H9 (cell line): Measurements from ENCODE around the gene SIGMAR1. TPM values are rescaled to one million over a fixed set of nuclear protein-coding genes. Genes with fewer than 3 reads are reported as not detected.
A peak's percentile ranks its signal among the peaks of the same experiment; 100 is the strongest.

Experiments
- DNase-seq: peaks from one replicate; pipeline ENCODE4 v3.0.0-alpha.2; 2017
- H2AFZ ChIP-seq: one replicate; pipeline ENCODE4 v1.6.1; 2013; ENCODE audit warnings: mild to moderate bottlenecking, low read length, control low read depth, moderate library complexity
- H2AK5ac ChIP-seq: 2 replicates; pipeline ENCODE4 v1.6.1; 2013; ENCODE audit warnings: low read length, control low read depth, mixed read lengths; ENCODE audit not compliant: insufficient read length
- H2BK120ac ChIP-seq: one replicate; pipeline ENCODE4 v1.6.1; 2013; ENCODE audit warnings: low read depth, mild to moderate bottlenecking, low read length, control low read depth, inconsistent platforms; ENCODE audit not compliant: poor library complexity, severe bottlenecking
- H2BK12ac ChIP-seq: 2 replicates; pipeline ENCODE4 v1.6.1; 2013; ENCODE audit warnings: low read length, control low read depth, mixed read lengths, low read depth; ENCODE audit not compliant: insufficient read length
- H2BK15ac ChIP-seq: 2 replicates; pipeline ENCODE4 v1.6.1; 2013; ENCODE audit warnings: low read depth, low read length, control low read depth
- H2BK20ac ChIP-seq: one replicate; pipeline ENCODE4 v1.6.1; 2013; ENCODE audit warnings: low read depth, mild to moderate bottlenecking, low read length, control low read depth, inconsistent platforms; ENCODE audit not compliant: poor library complexity, severe bottlenecking
- H2BK5ac ChIP-seq: 2 replicates; pipeline ENCODE4 v1.6.1; 2013; ENCODE audit warnings: low read length, control low read depth, mixed read lengths; ENCODE audit not compliant: insufficient read length
- H3K14ac ChIP-seq: 2 replicates; pipeline ENCODE4 v1.6.1; 2013; ENCODE audit warnings: low read length, control low read depth; ENCODE audit not compliant: insufficient read depth
- H3K18ac ChIP-seq: 2 replicates; pipeline ENCODE4 v1.6.1; 2013; ENCODE audit warnings: low read depth, mild to moderate bottlenecking, mixed read lengths, low read length, control low read depth; ENCODE audit not compliant: insufficient read length
- H3K23ac ChIP-seq: 2 replicates; pipeline ENCODE4 v1.6.1; 2013; ENCODE audit warnings: low read length, control low read depth, mixed read lengths, low read depth; ENCODE audit not compliant: insufficient read length
- H3K23me2 ChIP-seq: 2 replicates; pipeline ENCODE4 v1.6.1; 2013; ENCODE audit warnings: low read depth, mild to moderate bottlenecking, mixed read lengths, low read length, control low read depth; ENCODE audit not compliant: insufficient read length, poor library complexity, severe bottlenecking
- H3K27ac ChIP-seq: 2 replicates; pipeline ENCODE4 v1.5.1; 2013; ENCODE audit warnings: low read length, control low read depth, mixed read lengths, low read depth; ENCODE audit not compliant: insufficient read length
- H3K27me3 ChIP-seq: 2 replicates; pipeline ENCODE4 v1.6.1; 2013; ENCODE audit warnings: low read length, control low read depth, inconsistent platforms; ENCODE audit not compliant: insufficient read depth
- H3K4ac ChIP-seq: 2 replicates; pipeline ENCODE4 v1.6.1; 2013; ENCODE audit warnings: low read depth, mild to moderate bottlenecking, control low read depth, inconsistent platforms, low read length, moderate library complexity
- H3K4me1 ChIP-seq: 2 replicates; pipeline ENCODE4 v1.6.1; 2013; ENCODE audit warnings: low read length, control low read depth, inconsistent platforms; ENCODE audit not compliant: insufficient read depth
- H3K4me2 ChIP-seq: 2 replicates; pipeline ENCODE4 v1.6.1; 2013; ENCODE audit warnings: low read length, control low read depth, mixed read lengths; ENCODE audit not compliant: insufficient read length, insufficient read depth
- H3K56ac ChIP-seq: 2 replicates; pipeline ENCODE4 v1.6.1; 2013; ENCODE audit warnings: low read depth, mild to moderate bottlenecking, mixed read lengths, low read length, control low read depth; ENCODE audit not compliant: insufficient read length
- H3K79me1 ChIP-seq: 2 replicates; pipeline ENCODE4 v1.6.1; 2013; ENCODE audit warnings: low read depth, mild to moderate bottlenecking, moderate library complexity, low read length, control low read depth, inconsistent platforms; ENCODE audit not compliant: insufficient read depth, poor library complexity, severe bottlenecking
- H3K79me2 ChIP-seq: 2 replicates; pipeline ENCODE4 v1.6.1; 2013; ENCODE audit warnings: low read length, control low read depth, inconsistent platforms; ENCODE audit not compliant: insufficient read depth
- H3K9ac ChIP-seq: 2 replicates; pipeline ENCODE4 v1.6.1; 2013; ENCODE audit warnings: low read length, control low read depth, mixed read lengths; ENCODE audit not compliant: insufficient read length; ENCODE audit errors: extremely low read depth
- H3K9me3 ChIP-seq: one replicate; pipeline ENCODE4 v1.6.1; 2013; ENCODE audit warnings: low read depth, low read length, inconsistent platforms; ENCODE audit not compliant: control insufficient read depth
- H3T11ph ChIP-seq: one replicate; pipeline ENCODE4 v1.6.1; 2013; ENCODE audit warnings: mild to moderate bottlenecking, low read length, control low read depth, inconsistent platforms
- H4K20me1 ChIP-seq: one replicate; pipeline ENCODE4 v1.6.1; 2013; ENCODE audit not compliant: control insufficient read depth, insufficient read length, insufficient read depth
- H4K5ac ChIP-seq: 2 replicates; pipeline ENCODE4 v1.6.1; 2013; ENCODE audit warnings: low read depth, mild to moderate bottlenecking, mixed read lengths, low read length, control low read depth; ENCODE audit not compliant: insufficient read length
- H4K8ac ChIP-seq: replicated peaks from 2 replicates; pipeline ENCODE4 v1.6.1; 2013; ENCODE audit warnings: low read length, control low read depth, mixed read lengths, low read depth; ENCODE audit not compliant: insufficient read length
- H4K91ac ChIP-seq: 2 replicates; pipeline ENCODE4 v1.6.1; 2013; ENCODE audit warnings: low read depth, mild to moderate bottlenecking, moderate library complexity, mixed read lengths, low read length, control low read depth; ENCODE audit not compliant: insufficient read length
- H3K27ac Mint-ChIP-seq, 3 experiments: 2 replicates in 2 of 3; 3 replicates in 1 of 3; pipeline ENCODE4 v1.8.0; 2020 to 2021; ENCODE audit warnings: mixed read lengths in 3 of 3, mild to moderate bottlenecking in 1 of 3, moderate library complexity in 1 of 3
- H3K27me3 Mint-ChIP-seq: 2 replicates; pipeline ENCODE4 v1.8.0; 2021; ENCODE audit warnings: low read depth, mild to moderate bottlenecking, moderate library complexity, mixed read lengths
- H3K36me3 Mint-ChIP-seq, 3 experiments: 2 replicates in 2 of 3; 3 replicates in 1 of 3; pipeline ENCODE4 v1.8.0; 2020 to 2021; ENCODE audit warnings: low read depth in 3 of 3, mixed read lengths in 3 of 3; ENCODE audit not compliant: insufficient read depth in 1 of 3
- H3K4me1 Mint-ChIP-seq, 2 experiments: 2 replicates each; pipeline ENCODE4 v1.8.0; 2020; ENCODE audit warnings: mixed read lengths in 2 of 2
- H3K4me3 Mint-ChIP-seq, 2 experiments: 2 replicates in 1 of 2; 3 replicates in 1 of 2; pipeline ENCODE4 v1.8.0; 2020 to 2021; ENCODE audit warnings: mild to moderate bottlenecking in 2 of 2, mixed read lengths in 2 of 2, moderate library complexity in 1 of 2
- H3K9me3 Mint-ChIP-seq, 2 experiments: 2 replicates in 1 of 2; 3 replicates in 1 of 2; pipeline ENCODE4 v1.8.0; 2020; ENCODE audit warnings: mild to moderate bottlenecking in 2 of 2, mixed read lengths in 2 of 2, moderate library complexity in 1 of 2
- WGBS: extraction: QIAGEN DNeasy Blood & Tissue Kit; methylation state at CpG from one replicate; pipeline ENCODE4 v1.1.7; 2013; ENCODE audit warnings: missing lambda C conversion rate, low lambda C conversion rate, mixed read lengths; ENCODE audit not compliant: insufficient read length; ENCODE audit errors: extremely low coverage; 5-methylcytosine and 5-hydroxymethylcytosine counted together
- total RNA-seq: library from RNA; stranded (reverse); gene quantifications from 2 replicates; pipeline ENCODE4 v1.2.1, GENCODE V29; 2021
- TF ChIP-seq, protein P1 (sequence below): fragments of 200-600 bp; sonication (generic); conservative IDR thresholded peaks from 3 replicates; pipeline ENCODE4 v1.8.0; 2021; ENCODE audit warnings: antibody characterized with exemption, mild to moderate bottlenecking

Gene SIGMAR1
- total RNA-seq, 1 experiment from 2014 or later = 68.3 TPM

DNA sequence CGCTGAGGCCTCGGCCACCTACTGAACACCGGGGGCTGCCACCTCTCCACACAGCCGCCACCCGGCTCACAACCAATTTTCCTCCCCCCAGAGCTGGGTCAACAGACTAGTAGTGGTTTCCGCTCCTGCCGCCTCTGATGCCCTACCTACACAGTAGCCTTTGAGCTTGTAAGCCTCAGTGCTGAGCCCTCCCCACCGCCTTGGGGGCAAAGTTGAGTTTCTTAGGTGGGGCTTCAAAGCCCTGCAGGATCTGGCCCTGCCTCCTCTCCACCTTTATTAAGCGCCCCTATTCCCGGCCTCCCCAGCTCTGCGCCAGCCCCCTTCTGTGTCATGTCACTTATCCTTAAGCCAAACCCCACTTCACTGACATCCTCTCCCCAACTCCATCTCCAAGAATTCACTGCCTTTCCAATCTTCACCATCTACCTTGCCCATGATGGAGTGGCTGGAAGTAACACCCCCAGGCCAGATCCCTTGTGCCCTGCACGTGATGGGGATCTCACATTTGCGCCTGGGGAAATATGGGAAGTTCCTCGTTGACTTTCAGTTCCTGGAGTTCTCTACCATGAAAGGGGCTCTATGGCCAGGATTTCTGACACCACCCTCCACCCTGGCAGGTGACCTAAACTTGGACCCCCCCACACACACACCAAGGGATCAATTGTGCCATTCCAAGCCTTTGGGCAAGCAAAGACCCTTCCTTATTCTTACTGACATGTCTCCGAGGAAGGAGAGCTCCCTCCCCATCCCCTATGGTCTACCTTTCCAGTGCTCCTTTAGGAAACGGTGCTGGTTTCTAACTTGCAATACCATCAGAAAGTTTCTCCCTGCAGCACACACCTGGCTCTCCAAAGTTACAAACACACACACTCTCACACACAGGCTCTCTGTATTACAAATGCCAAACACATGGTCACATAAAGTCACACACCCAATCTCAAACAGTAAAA is 45.4 kb downstream of the SIGMAR1 start:
- H3K4me1 ChIP-seq = peaks cover 5% of the 10 kb centered on the region; the same call in 1 of the 2 replicates
- H2BK5ac ChIP-seq = no peak overlapping the region
- H2BK15ac ChIP-seq = no peak overlapping the region
- H2BK120ac ChIP-seq = no peak overlapping the region
- WGBS = no CpG with 5 or more reads among the region's 16 CpGs
- no peak overlapping the region for H3K18ac ChIP-seq
- no peak overlapping the region for H3K14ac ChIP-seq
- H2BK20ac ChIP-seq = no peak overlapping the region
- H4K91ac ChIP-seq = no peak overlapping the region
- H3K9ac ChIP-seq = no peak overlapping the region
- no peak overlapping the region for H4K8ac ChIP-seq
- TF ChIP-seq, protein P1, sequence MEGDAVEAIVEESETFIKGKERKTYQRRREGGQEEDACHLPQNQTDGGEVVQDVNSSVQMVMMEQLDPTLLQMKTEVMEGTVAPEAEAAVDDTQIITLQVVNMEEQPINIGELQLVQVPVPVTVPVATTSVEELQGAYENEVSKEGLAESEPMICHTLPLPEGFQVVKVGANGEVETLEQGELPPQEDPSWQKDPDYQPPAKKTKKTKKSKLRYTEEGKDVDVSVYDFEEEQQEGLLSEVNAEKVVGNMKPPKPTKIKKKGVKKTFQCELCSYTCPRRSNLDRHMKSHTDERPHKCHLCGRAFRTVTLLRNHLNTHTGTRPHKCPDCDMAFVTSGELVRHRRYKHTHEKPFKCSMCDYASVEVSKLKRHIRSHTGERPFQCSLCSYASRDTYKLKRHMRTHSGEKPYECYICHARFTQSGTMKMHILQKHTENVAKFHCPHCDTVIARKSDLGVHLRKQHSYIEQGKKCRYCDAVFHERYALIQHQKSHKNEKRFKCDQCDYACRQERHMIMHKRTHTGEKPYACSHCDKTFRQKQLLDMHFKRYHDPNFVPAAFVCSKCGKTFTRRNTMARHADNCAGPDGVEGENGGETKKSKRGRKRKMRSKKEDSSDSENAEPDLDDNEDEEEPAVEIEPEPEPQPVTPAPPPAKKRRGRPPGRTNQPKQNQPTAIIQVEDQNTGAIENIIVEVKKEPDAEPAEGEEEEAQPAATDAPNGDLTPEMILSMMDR = no peak
- Mint-ChIP-seq H3K27ac (no peak overlapping the region), H3K27me3 (peaks cover 91% of the 10 kb centered on the region), H3K4me3 (peak overlapping the region in 1 of 2 experiments; percentile 9; a peak in 1 of 5 replicates), H3K9me3 (no peaks in the 10 kb centered on the region; a peak in 2 of 5 replicates), H3K36me3 (peaks cover 0 to 2% (median 0%) of the 10 kb centered on the region in 3 experiments; a peak in 1 of 7 replicates), H3K4me1 (peaks cover 23 to 36% of the 10 kb centered on the region in 2 experiments)
- no peak for DNase-seq
- H3K79me2 ChIP-seq = no peaks in the 10 kb centered on the region
- H3K23ac ChIP-seq = no peak overlapping the region
- H3K4me2 ChIP-seq = peak overlapping the region; percentile 47
- H2BK12ac ChIP-seq = no peak overlapping the region
- no peak overlapping the region for H4K5ac ChIP-seq
- H3K79me1 ChIP-seq = no peaks in the 10 kb centered on the region
- H2AFZ ChIP-seq = no peak overlapping the region
- peaks cover 58% of the 10 kb centered on the region for H3K27me3 ChIP-seq
- no peaks in the 10 kb centered on the region for H3K9me3 ChIP-seq
- H3K27ac ChIP-seq = no peak overlapping the region
- no peak overlapping the region for H2AK5ac ChIP-seq
- no peak overlapping the region for H3K4ac ChIP-seq
- H4K20me1 ChIP-seq = peaks cover 4% of the 10 kb centered on the region
- no peak overlapping the region for H3K56ac ChIP-seq
- no peak overlapping the region for H3T11ph ChIP-seq
- H3K23me2 ChIP-seq = peaks cover 21% of the 10 kb centered on the region
